OCI-LY7 (cell line): Measurements from ENCODE around the gene KIAA1671. TPM values are rescaled to one million over a fixed set of nuclear protein-coding genes. Genes with fewer than 3 reads are reported as not detected.

Experiments used
- BruUV-seq: library from RNA; stranded (reverse); fragments of 400-500 nt; replicated peaks from 2 replicates; lab custom pipeline; 2021; lab: Mats Ljungman, UMichigan
- CTCF ChIA-PET: fragments of 300-600 bp; sonication (Branson Sonifier 250); formaldehyde crosslinking; loops from one replicate; lab custom pipeline; 2022; ENCODE audit warnings: antibody characterized with exemption; ENCODE audit not compliant: unreplicated experiment; lab: Charles Lee
- POLR2A ChIA-PET: fragments of 300-600 bp; sonication (Branson Sonifier 250); formaldehyde crosslinking; loops from one replicate; lab custom pipeline; 2022; ENCODE audit warnings: antibody characterized with exemption; lab: Charles Lee
- DNase-seq: peaks from one replicate; pipeline ENCODE4 v3.0.0-alpha.2; 2015; ENCODE audit warnings: low spot score
- H2AFZ ChIP-seq: fragments of 200-600 bp; sonication (generic), shearing (Covaris generic); 2 replicates; pipeline ENCODE4 v1.6.1; 2014; ENCODE audit warnings: mild to moderate bottlenecking, antibody characterized with exemption, low read length, moderate library complexity
- H3K27ac ChIP-seq: fragments of 200-600 bp; sonication (generic); 2 replicates; pipeline ENCODE4 v1.5.1; 2014; ENCODE audit warnings: mixed run types, low read depth, mild to moderate bottlenecking, moderate library complexity, low read length, inconsistent platforms; ENCODE audit not compliant: poor library complexity, severe bottlenecking
- H3K36me3 ChIP-seq: fragments of 200-600 bp; sonication (generic); 2 replicates; pipeline ENCODE4 v1.6.1; 2014; ENCODE audit warnings: mild to moderate bottlenecking, antibody characterized with exemption, low read length, moderate library complexity, mixed read lengths; ENCODE audit not compliant: insufficient read depth
- H3K4me1 ChIP-seq: fragments of 200-600 bp; sonication (generic); 2 replicates; pipeline ENCODE4 v1.5.1; 2014; ENCODE audit warnings: mild to moderate bottlenecking, low read length; ENCODE audit not compliant: insufficient read depth, poor library complexity, severe bottlenecking
- H3K4me2 ChIP-seq: fragments of 200-600 bp; sonication (generic); 2 replicates; pipeline ENCODE4 v1.6.1; 2014; ENCODE audit warnings: mild to moderate bottlenecking, low read length
- H3K4me3 ChIP-seq: fragments of 200-600 bp; sonication (generic); 2 replicates; pipeline ENCODE4 v1.5.1; 2014; ENCODE audit warnings: mild to moderate bottlenecking, low read depth, low read length; ENCODE audit not compliant: poor library complexity, severe bottlenecking
- H3K79me2 ChIP-seq: fragments of 200-600 bp; sonication (generic); 2 replicates; pipeline ENCODE4 v1.6.1; 2016; ENCODE audit warnings: low read depth, mild to moderate bottlenecking, low read length, moderate library complexity, mixed read lengths; ENCODE audit not compliant: insufficient read depth
- H3K9me2 ChIP-seq: fragments of 200-600 bp; sonication (generic); 2 replicates; pipeline ENCODE4 v1.6.1; 2016; ENCODE audit warnings: mild to moderate bottlenecking, low read length, mixed read lengths; ENCODE audit not compliant: insufficient read depth
- H3K9me3 ChIP-seq: fragments of 200-600 bp; sonication (generic); 2 replicates; pipeline ENCODE4 v1.6.1; 2014; ENCODE audit warnings: mild to moderate bottlenecking, mixed run types, low read length, mixed read lengths
- H4K20me1 ChIP-seq: fragments of 200-600 bp; sonication (generic); 2 replicates; pipeline ENCODE4 v1.6.1; 2014; ENCODE audit warnings: mild to moderate bottlenecking, antibody characterized with exemption, low read length, moderate library complexity, mixed read lengths; ENCODE audit not compliant: insufficient read depth
- CTCF ChIP-seq: fragments of 200-600 bp; sonication (generic); conservative IDR thresholded peaks from 2 replicates; pipeline ENCODE4 v1.5.1; 2014; ENCODE audit warnings: mild to moderate bottlenecking, antibody characterized with exemption, low read length, moderate library complexity, mixed read lengths
- EZH2phosphoT487 ChIP-seq: fragments of 200-600 bp; sonication (generic); IDR thresholded peaks from 2 replicates; pipeline ENCODE4 v1.6.1; 2018; ENCODE audit warnings: low read depth, borderline replicate concordance, mild to moderate bottlenecking, mixed run types, antibody characterized with exemption, low read length, moderate library complexity, mixed read lengths
- intact Hi-C: fragments of 100-400 bp; cut with micrococcal nuclease; formaldehyde crosslinking; loops from one replicate; pipeline ENCODE4 v1.10.0; 2022; ENCODE audit not compliant: unreplicated experiment
- total RNA-seq, 2 experiments: library from RNA; depleted of rRNA in 1 of 2; stranded (reverse); fragments of >200 nt in 1 of 2; shearing (Covaris generic) in 1 of 2; gene quantifications; 2 replicates each; pipeline ENCODE4 v1.2.3, GENCODE V29; 2014 to 2022

KIAA1671 gene
- total RNA-seq, 2 experiments from 2014 or later: not detected

GRCh38 chr22:24950272-24950902 lies 2.1 kb upstream of the KIAA1671 start:
- Histone ChIP-seq H4K20me1 (no peaks in the 10 kb centered on the region), H3K9me3 (no peaks in the 10 kb centered on the region), H3K36me3 (no peaks in the 10 kb centered on the region), H3K9me2 (no peaks in the 10 kb centered on the region), H3K4me3 (no peak overlapping the region), H3K79me2 (no peaks in the 10 kb centered on the region), H3K4me1 (no peaks in the 10 kb centered on the region), H2AFZ (no peak overlapping the region), H3K4me2 (no peak overlapping the region), H3K27ac (no peak overlapping the region)
- ChIA-PET CTCF (no interaction called here), POLR2A (no interaction called here)
- no peak for TF ChIP-seq EZH2phosphoT487
- no peak for TF ChIP-seq CTCF
- no peak for DNase-seq
- intact Hi-C loops: no loop called here
- no TSS peak for BruUV-seq

- Histone ChIP-seq H3K9me3 (no peaks in the 10 kb centered on the region), H3K4me3 (no peak overlapping the region), H3K4me1 (no peaks in the 10 kb centered on the region), H3K4me2 (no peak overlapping the region), H2AFZ (no peak overlapping the region), H3K36me3 (no peaks in the 10 kb centered on the region), H3K27ac (no peak overlapping the region), H4K20me1 (no peaks in the 10 kb centered on the region), H3K79me2 (no peaks in the 10 kb centered on the region), H3K9me2 (no peaks in the 10 kb centered on the region)
- ChIA-PET CTCF (no interaction called here), POLR2A (no interaction called here)
- BruUV-seq: no TSS peak
- intact Hi-C loops: no loop called here
- no peak for DNase-seq
- TF ChIP-seq EZH2phosphoT487 (no peak), CTCF (no peak)
These were observed 394 bp downstream of the KIAA1671 start for GRCh38 chr22:24952837-24953383.

GRCh38 chr22:24953384-24954113 lies 1.0 kb downstream of the KIAA1671 start:
- Histone ChIP-seq H3K4me1 (no peaks in the 10 kb centered on the region), H3K9me2 (no peaks in the 10 kb centered on the region), H3K36me3 (no peaks in the 10 kb centered on the region), H3K79me2 (no peaks in the 10 kb centered on the region), H3K4me3 (no peak overlapping the region), H3K4me2 (no peak overlapping the region), H4K20me1 (no peaks in the 10 kb centered on the region), H3K27ac (no peak overlapping the region), H3K9me3 (no peaks in the 10 kb centered on the region), H2AFZ (no peak overlapping the region)
- ChIA-PET CTCF (no interaction called here), POLR2A (no interaction called here)
- no TSS peak for BruUV-seq
- intact Hi-C loops: no loop called here
- no peak for TF ChIP-seq CTCF
- TF ChIP-seq EZH2phosphoT487: no peak
- DNase-seq: no peak
